ENCODE results near the gene TMEM245. TPM values are rescaled to one million over a fixed set of nuclear protein-coding genes. Genes with fewer than 3 reads are reported as not detected.
A peak's percentile ranks its signal among the peaks of the same experiment; 100 is the strongest.

The TMEM245 gene
- total and polyA plus RNA-seq, 3 experiments from 2014 or later: 24.4 to 35.2 (median 34.4) TPM

DNA sequence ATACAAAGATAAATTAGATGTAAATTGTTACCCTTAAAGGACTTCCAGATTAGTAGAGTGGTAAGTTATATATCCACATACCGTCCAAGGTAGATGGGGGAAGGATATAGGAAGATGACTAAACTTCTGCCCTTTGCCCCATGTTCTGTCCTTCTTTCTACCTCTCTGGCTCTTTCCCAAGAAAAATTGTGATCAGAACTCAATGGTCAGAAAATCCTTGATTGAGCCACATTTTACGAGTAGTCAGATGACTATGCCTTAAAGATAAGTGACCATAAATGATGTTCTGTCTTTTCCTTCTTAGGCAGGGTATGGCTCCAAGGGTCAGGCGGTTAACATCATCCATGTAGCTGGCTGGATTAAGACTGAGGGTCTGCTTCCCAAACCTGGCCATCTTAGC lies 42.9 kb upstream of the TMEM245 start:
- no peak for DNase-seq
- Mint-ChIP-seq H3K27ac (no peak overlapping the region), H3K4me3 (no peak overlapping the region), H3K36me3 (peaks cover 0 to 5% (median 0%) of the 10 kb centered on the region in 3 donors), H3K27me3 (peaks cover 21 to 57% of the 10 kb centered on the region in 2 donors), H3K4me1 (peaks cover 3 to 6% (median 4%) of the 10 kb centered on the region in 3 donors), H3K9me3 (peaks cover 0 to 3% (median 0%) of the 10 kb centered on the region in 5 donors)
- Histone ChIP-seq H3K4me1 (ENCODE audit: insufficient read depth, low read length) (no peaks in the 10 kb centered on the region), H3K9me3 (ENCODE audit: low read length) (no peaks in the 10 kb centered on the region), H3K27me3 (ENCODE audit: insufficient read depth, low read length, poor library complexity, severe bottlenecking) (no peaks in the 10 kb centered on the region), H3K27ac (ENCODE audit: low read depth, low read length) (no peak overlapping the region), H3K4me3 (ENCODE audit: low read length) (no peak overlapping the region), H3K36me3 (ENCODE audit: insufficient read depth, low read length) (no peaks in the 10 kb centered on the region)
- ChIA-PET POLR2A (no interaction called here), CTCF (no interaction called here)

DNA sequence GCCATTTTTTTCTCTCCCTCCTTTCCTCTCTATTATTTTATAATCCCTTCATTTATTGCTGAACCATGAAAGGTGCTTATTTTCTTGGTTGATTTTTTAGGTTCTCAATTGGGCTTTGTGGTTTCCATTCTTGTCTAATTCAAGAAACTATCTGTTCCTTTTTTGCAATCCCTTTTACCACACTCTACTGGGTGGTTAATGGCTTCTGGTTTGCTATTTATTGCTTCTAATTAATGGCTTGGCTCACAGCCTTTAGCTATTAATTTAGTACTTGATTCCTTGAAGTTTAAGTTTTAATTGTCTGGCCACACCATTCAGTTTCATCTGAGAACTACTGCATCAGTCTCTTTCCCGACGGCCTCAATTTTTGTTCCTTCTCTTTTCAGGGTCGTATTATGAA lies 41.7 kb upstream of the TMEM245 start:
- H3K4me3 ChIP-seq (ENCODE audit: low read length): no peak overlapping the region
- Mint-ChIP-seq H3K4me3 (no peak overlapping the region), H3K9me3 (peaks cover 0 to 3% (median 0%) of the 10 kb centered on the region in 5 donors), H3K4me1 (no peaks in the 10 kb centered on the region), H3K36me3 (peaks cover 0 to 5% (median 0%) of the 10 kb centered on the region in 3 donors), H3K27ac (no peak overlapping the region), H3K27me3 (peaks cover 19 to 50% of the 10 kb centered on the region in 2 donors)
- H3K27ac ChIP-seq (ENCODE audit: low read depth, low read length): no peak overlapping the region
- H3K36me3 ChIP-seq (ENCODE audit: insufficient read depth, low read length): no peaks in the 10 kb centered on the region
- no peak for DNase-seq
- ChIA-PET CTCF (no interaction called here), POLR2A (no interaction called here)
- no peaks in the 10 kb centered on the region for H3K27me3 ChIP-seq (ENCODE audit: insufficient read depth, low read length, poor library complexity, severe bottlenecking)
- no peaks in the 10 kb centered on the region for H3K4me1 ChIP-seq (ENCODE audit: insufficient read depth, low read length)
- no peaks in the 10 kb centered on the region for H3K9me3 ChIP-seq (ENCODE audit: low read length)

DNA sequence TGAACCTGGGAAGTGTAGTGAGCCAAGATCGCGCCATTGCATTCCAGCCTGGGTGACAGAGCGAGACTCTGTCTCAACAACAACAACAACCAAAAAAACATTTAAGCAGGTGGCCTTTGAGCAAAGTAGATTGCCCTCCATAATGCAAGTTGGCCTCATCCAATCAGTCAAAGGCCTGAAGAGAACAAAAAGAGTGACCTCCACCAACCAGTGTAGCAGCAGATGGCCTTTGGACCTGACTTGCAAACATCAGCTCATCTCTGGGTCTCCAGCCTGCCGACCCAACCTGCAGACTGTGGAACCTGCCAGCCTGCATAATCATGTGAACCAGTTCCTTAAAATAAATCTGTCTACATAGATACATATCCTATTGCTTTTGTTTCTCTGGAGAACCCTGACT lies 39.8 kb upstream of the TMEM245 start:
- peaks cover 18 to 35% of the 10 kb centered on the region in 2 donors for H3K27me3 Mint-ChIP-seq
- H3K4me1 ChIP-seq (ENCODE audit: insufficient read depth, low read length): no peaks in the 10 kb centered on the region

DNA sequence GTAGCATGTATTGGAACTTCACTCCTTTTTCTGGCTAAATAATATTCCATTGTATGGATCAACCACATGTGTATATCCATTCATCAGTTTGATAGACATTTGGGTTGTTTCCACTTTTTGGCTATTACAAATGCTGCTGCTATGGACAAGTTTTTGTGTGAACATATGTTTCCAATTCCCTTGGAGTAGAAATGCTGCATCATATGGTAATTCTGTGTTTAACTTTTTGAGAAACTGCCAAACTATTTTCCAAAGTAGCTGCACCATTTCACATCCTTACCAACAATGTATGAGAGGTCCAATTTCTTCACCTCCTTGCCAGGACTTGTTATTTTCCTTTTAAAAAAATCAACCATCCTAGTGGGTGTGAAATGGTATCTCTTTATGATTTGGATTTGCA lies 38.9 kb upstream of the TMEM245 start:
- Histone ChIP-seq H3K27ac (ENCODE audit: low read depth, low read length) (no peak overlapping the region), H3K4me3 (ENCODE audit: low read length) (no peak overlapping the region), H3K9me3 (ENCODE audit: low read length) (no peaks in the 10 kb centered on the region), H3K27me3 (ENCODE audit: insufficient read depth, low read length, poor library complexity, severe bottlenecking) (no peaks in the 10 kb centered on the region), H3K4me1 (ENCODE audit: insufficient read depth, low read length) (no peaks in the 10 kb centered on the region), H3K36me3 (ENCODE audit: insufficient read depth, low read length) (no peaks in the 10 kb centered on the region)
- Mint-ChIP-seq H3K9me3 (peaks cover 0 to 10% (median 7%) of the 10 kb centered on the region in 5 donors), H3K4me3 (no peak overlapping the region), H3K4me1 (no peaks in the 10 kb centered on the region), H3K36me3 (peaks cover 0 to 5% (median 0%) of the 10 kb centered on the region in 3 donors), H3K27me3 (peaks cover 13 to 29% of the 10 kb centered on the region in 2 donors), H3K27ac (no peak overlapping the region)
- POLR2A ChIA-PET: no interaction called here
- CTCF ChIA-PET: no interaction called here
- no peak for DNase-seq

More for the DNA sequence above, 39.8 kb upstream of the TMEM245 start:
- H3K4me1 Mint-ChIP-seq: no peaks in the 10 kb centered on the region
- peaks cover 0 to 3% (median under 1%) of the 10 kb centered on the region in 5 donors for H3K9me3 Mint-ChIP-seq
- H3K27me3 ChIP-seq (ENCODE audit: insufficient read depth, low read length, poor library complexity, severe bottlenecking): no peaks in the 10 kb centered on the region
- no peak overlapping the region for H3K4me3 Mint-ChIP-seq
- no peaks in the 10 kb centered on the region for H3K36me3 ChIP-seq (ENCODE audit: insufficient read depth, low read length)
- POLR2A ChIA-PET: no interaction called here
- CTCF ChIA-PET: no interaction called here
- H3K9me3 ChIP-seq (ENCODE audit: low read length): no peaks in the 10 kb centered on the region
- no peak overlapping the region for H3K4me3 ChIP-seq (ENCODE audit: low read length)
- no peak for DNase-seq
- no peak overlapping the region for H3K27ac ChIP-seq (ENCODE audit: low read depth, low read length)
- peaks cover 0 to 5% (median 0%) of the 10 kb centered on the region in 3 donors for H3K36me3 Mint-ChIP-seq
- no peak overlapping the region for H3K27ac Mint-ChIP-seq

DNA sequence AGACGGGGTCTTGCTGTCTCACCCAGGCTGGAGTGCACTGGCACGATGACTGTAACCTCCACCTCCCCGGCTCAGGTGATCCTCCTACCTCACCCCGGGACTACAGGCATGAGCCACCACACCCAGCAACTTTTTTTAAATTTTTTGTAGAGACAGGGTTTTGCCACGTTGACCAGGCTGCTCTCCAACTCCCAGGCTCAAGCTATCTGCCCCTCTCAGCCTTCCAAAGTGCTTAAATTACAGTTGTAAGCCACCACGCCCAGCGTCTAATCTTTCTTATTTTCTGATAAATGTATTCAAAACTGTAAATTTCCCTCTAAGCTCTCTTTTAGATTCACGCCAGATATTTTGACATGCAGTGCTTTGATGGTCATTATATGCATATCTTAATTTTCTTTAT lies 37.0 kb upstream of the TMEM245 start:
- POLR2A ChIA-PET: no interaction called here
- CTCF ChIA-PET: no interaction called here
- Mint-ChIP-seq H3K36me3 (peaks cover 0 to 8% (median 0%) of the 10 kb centered on the region in 3 donors), H3K9me3 (peaks cover 3 to 21% (median 16%) of the 10 kb centered on the region in 5 donors), H3K27me3 (peaks cover 11 to 18% of the 10 kb centered on the region in 2 donors), H3K4me1 (no peaks in the 10 kb centered on the region), H3K4me3 (no peak overlapping the region), H3K27ac (peak overlapping the region in 1 of 8 donors; percentile 70)
- Histone ChIP-seq H3K4me3 (ENCODE audit: low read length) (no peak overlapping the region), H3K36me3 (ENCODE audit: insufficient read depth, low read length) (no peaks in the 10 kb centered on the region), H3K27me3 (ENCODE audit: insufficient read depth, low read length, poor library complexity, severe bottlenecking) (no peaks in the 10 kb centered on the region), H3K4me1 (ENCODE audit: insufficient read depth, low read length) (no peaks in the 10 kb centered on the region), H3K27ac (ENCODE audit: low read depth, low read length) (no peak overlapping the region), H3K9me3 (ENCODE audit: low read length) (no peaks in the 10 kb centered on the region)
- no peak for DNase-seq

DNA sequence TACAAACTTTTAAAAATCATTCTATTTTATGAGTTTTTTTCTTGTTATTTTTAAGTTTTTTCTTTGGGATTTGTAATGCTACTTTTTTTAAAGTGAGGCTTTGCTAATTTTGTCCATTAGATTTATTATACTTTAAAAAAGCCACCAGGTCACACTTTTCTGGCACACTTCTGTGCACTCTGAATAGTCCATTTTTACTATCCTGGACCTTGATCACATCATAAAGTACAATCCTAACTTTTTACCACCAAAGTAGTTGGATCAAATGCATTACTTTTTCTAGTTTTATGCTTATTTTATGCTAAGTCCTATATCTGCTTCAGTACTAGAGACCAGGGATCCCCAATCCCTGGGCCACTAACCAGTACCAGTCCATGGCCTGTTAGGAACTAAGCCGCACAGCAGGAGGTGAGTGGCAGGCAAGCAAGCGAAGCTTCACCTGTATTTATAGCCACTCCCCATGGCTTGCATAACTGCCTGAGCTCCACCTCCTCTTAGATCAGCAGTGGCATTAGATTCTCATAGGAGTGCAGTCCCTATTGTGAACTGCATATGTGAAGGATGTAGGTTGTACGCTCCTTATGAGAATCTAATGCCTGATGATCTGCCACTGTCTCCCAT lies 31.3 kb upstream of the TMEM245 start:
- H3K27me3 Mint-ChIP-seq: peaks cover 6 to 9% of the 10 kb centered on the region in 2 donors
- Histone ChIP-seq H3K9me3 (ENCODE audit: low read length) (no peaks in the 10 kb centered on the region), H3K4me3 (ENCODE audit: low read length) (no peak overlapping the region)

DNA sequence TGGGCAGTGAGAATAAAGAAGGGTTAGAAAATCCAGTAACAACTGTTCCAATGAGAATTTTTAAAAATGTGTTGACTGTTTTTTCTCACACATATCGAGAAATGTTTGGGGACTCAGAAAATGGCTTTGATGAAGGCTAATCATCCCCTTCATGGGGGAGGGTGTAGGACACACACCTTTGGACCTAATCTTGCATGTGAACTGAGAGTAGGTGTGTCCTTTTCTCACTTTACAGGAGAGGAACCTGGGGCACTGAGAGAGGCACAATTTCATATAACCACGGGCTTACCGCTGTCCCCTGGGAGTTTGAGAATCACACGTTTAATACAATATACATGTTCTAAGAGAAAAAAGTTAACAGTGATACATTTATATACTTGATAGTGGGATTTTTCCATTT lies 30.0 kb upstream of the TMEM245 start:
- Histone ChIP-seq H3K9me3 (ENCODE audit: low read length) (no peaks in the 10 kb centered on the region), H3K36me3 (ENCODE audit: insufficient read depth, low read length) (no peaks in the 10 kb centered on the region), H3K27ac (ENCODE audit: low read depth, low read length) (no peak overlapping the region), H3K4me3 (ENCODE audit: low read length) (no peak overlapping the region), H3K27me3 (ENCODE audit: insufficient read depth, low read length, poor library complexity, severe bottlenecking) (no peaks in the 10 kb centered on the region), H3K4me1 (ENCODE audit: insufficient read depth, low read length) (no peaks in the 10 kb centered on the region)
- Mint-ChIP-seq H3K27me3 (peaks cover 5 to 8% of the 10 kb centered on the region in 2 donors), H3K4me1 (no peaks in the 10 kb centered on the region), H3K9me3 (peaks cover 3 to 21% (median 16%) of the 10 kb centered on the region in 5 donors), H3K36me3 (peaks cover 0 to 5% (median 0%) of the 10 kb centered on the region in 3 donors), H3K4me3 (no peak overlapping the region), H3K27ac (peak overlapping the region in 1 of 8 donors; percentile 82)
- DNase-seq: no peak
- ChIA-PET POLR2A (no interaction called here), CTCF (no interaction called here)

More for the DNA sequence above, 31.3 kb upstream of the TMEM245 start:
- Mint-ChIP-seq H3K27ac (no peak overlapping the region), H3K4me1 (no peaks in the 10 kb centered on the region), H3K9me3 (peaks cover 3 to 21% (median 16%) of the 10 kb centered on the region in 5 donors), H3K4me3 (no peak overlapping the region), H3K36me3 (peaks cover 0 to 5% (median 0%) of the 10 kb centered on the region in 3 donors)
- ChIA-PET CTCF (no interaction called here), POLR2A (no interaction called here)
- Histone ChIP-seq H3K36me3 (ENCODE audit: insufficient read depth, low read length) (no peaks in the 10 kb centered on the region), H3K4me1 (ENCODE audit: insufficient read depth, low read length) (no peaks in the 10 kb centered on the region), H3K27me3 (ENCODE audit: insufficient read depth, low read length, poor library complexity, severe bottlenecking) (no peaks in the 10 kb centered on the region), H3K27ac (ENCODE audit: low read depth, low read length) (no peak overlapping the region)
- no peak for DNase-seq

DNA sequence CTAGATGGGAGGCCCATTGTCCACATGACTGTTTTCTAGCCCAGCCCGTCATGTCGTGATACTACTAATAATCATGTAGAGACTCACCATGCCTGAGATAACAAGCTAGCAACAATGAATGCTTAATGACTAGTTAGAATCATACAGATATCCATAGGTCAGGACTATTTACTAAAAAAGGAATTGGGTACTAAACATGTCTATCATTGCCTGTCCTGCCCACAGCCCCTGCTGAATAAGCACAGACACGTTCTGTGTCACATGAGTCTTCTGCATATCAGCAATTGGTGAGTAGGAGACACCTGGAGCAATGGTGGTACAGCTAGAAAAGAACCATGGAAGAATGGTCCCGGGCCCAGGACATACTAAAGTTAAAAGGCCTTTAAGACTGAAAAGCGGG lies 29.3 kb upstream of the TMEM245 start:
- no peaks in the 10 kb centered on the region for H3K27me3 ChIP-seq (ENCODE audit: insufficient read depth, low read length, poor library complexity, severe bottlenecking)
- peaks cover 5 to 8% of the 10 kb centered on the region in 2 donors for H3K27me3 Mint-ChIP-seq
- no peak overlapping the region for H3K4me3 ChIP-seq (ENCODE audit: low read length)
- no peak overlapping the region for H3K4me3 Mint-ChIP-seq
- H3K4me1 ChIP-seq (ENCODE audit: insufficient read depth, low read length): no peaks in the 10 kb centered on the region
- POLR2A ChIA-PET: no interaction called here
- H3K9me3 Mint-ChIP-seq: peaks cover 3 to 17% (median 13%) of the 10 kb centered on the region in 5 donors
- peaks cover under 1 to 2% (median 2%) of the 10 kb centered on the region in 3 donors for H3K4me1 Mint-ChIP-seq
- H3K36me3 ChIP-seq (ENCODE audit: insufficient read depth, low read length): no peaks in the 10 kb centered on the region
- no peaks in the 10 kb centered on the region for H3K9me3 ChIP-seq (ENCODE audit: low read length)
- DNase-seq: no peak
- H3K36me3 Mint-ChIP-seq: peaks cover 0 to 5% (median 0%) of the 10 kb centered on the region in 3 donors
- H3K27ac Mint-ChIP-seq: no peak overlapping the region
- CTCF ChIA-PET: no interaction called here
- H3K27ac ChIP-seq (ENCODE audit: low read depth, low read length): no peak overlapping the region
